Measurements from ENCODE around the gene RHOJ.
"Not testable (repeated sequence)": the region's sequence is repeated elsewhere in the genome, so short reads cannot be mapped to it uniquely, and the experiment has no call there.

RHOJ gene

DNA sequence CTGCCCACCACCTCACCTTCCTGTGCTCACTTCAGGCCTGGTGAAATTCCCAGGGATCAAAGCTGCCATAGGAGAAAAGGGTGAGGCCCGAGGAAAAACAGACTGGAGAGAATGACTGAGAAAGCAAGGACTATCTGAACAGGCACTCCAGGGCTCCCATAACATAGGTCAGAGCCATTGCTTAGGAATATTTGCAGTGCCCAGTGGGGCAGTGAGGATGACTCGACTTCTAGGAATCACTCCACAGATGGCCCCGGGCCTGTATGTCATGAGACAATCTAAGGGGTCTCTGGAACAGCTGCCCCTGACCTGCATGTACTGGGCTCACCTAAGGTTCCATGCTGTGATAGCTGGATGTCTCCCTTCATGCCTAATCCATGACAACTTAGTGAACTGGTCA lies 62.9 kb downstream of the RHOJ start:
- no peak for DNase-seq (ENCODE audit: low read depth in 2 of 2)

DNA sequence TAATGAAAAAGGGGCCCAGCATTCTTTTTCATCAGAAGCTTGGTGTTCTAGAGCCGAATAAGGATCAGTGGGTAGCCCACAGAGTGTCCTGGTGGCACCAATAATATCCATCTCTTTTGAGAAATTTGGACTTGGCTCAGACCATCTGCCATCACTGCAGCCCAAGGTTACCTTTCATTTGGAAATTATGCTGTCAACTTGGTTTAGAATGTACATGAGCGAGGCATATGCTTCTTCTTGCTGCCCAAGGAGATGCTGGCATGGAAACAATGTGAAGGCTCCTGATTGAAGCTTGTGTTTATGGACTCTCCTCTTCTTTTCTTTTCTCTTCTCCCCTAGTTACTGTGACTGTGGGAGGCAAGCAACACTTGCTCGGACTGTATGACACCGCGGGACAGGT lies 64.5 kb downstream of the RHOJ start:
- no peak for DNase-seq (ENCODE audit: low read depth in 2 of 2)

DNA sequence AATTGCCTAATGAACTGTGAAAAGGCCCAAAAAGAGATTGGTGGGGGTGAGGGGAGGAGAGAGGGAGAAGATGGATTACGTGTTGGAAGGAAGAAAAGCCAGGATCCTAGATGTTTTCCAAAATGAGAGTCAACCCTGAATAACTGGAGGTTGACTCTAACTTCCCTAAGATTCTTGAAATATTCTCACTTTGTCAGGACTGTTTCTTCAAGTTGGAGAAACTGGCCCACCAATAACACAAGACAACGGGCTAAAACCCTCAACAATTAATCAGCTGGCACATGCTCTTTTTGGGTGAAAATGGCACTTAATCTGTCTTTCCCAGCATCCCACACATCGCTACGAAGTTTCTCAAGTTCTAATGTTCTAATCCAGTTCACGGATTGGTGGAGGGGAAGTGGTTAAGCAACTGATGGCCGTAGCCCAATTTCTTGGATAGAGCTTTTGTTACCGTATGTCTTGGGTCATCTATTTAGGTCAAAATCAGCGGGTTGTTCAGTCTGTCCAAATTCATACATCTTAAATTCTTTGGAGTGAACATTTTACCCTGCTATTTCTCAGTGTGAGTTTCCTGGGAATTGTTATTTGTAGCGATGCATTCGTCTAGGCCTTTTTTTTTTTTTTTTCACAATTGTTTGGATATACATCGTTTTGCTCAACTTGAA lies 65.5 kb downstream of the RHOJ start:
- DNase-seq (ENCODE audit: low read depth in 2 of 2) = no peak

DNA sequence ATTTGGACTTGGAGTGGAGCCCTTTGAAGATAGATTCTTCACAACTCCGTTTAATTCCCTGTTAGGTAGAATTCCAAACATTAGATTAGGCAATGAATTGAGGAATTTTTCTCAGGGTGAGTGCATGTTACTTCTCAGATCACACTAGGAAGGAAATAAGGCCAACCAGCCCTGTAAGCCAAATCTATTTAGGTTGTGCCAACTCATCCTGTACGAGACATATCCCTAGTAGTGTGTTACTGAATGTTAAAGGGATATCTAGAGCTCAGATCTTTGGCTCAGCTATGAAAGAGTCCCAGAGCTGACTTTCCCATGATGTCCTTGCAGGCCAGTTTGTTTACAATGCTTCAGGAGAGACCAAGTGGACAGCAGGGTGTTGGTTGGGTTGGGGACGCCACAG lies 68.9 kb downstream of the RHOJ start:
- DNase-seq (ENCODE audit: low read depth in 2 of 2) = no peak

DNA sequence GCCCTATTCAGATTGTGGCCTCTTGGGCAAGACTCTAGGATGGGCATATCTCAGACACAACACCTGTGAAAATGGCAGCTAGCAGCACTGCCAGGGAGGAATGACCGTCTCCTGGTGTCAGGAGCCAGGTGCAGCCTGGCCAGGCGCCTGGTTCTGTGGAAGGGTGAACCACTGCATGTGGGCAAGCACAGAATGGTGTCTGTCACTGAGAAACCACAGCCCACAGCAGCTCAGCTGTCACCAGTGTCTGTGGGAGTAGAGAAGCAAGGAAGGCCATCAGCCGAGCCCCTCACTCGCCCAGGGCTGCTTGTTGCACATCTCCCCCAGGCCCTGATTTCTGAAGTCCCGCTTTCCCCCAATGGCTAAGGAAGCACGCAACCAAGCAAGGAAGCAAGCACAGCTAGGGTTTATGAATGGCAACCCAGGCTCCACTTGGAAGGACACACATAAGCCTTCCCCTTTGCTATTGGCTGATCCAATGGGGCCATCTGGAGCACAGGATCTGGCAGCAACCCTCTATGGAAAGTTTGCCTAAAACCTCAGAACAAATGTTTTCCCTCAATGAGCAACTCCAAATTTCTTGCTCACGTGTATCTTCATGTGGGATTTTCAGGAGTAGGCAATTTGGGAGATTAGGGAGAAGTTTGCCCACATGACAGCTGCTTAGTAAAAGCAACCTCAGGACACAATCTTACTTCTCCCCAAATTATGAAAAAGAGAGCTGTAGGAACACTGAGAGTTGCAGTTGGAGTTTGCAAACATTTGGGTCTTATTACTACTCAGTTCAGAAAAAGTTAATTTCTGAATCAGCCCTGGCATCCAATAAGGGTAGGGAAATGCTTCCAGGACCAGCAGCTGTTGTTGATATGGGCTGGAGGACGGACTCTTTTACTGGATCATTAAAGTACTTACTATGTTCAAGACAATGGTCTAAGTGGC lies 69.7 kb downstream of the RHOJ start:
- no peak for DNase-seq (ENCODE audit: low read depth in 2 of 2)

DNA sequence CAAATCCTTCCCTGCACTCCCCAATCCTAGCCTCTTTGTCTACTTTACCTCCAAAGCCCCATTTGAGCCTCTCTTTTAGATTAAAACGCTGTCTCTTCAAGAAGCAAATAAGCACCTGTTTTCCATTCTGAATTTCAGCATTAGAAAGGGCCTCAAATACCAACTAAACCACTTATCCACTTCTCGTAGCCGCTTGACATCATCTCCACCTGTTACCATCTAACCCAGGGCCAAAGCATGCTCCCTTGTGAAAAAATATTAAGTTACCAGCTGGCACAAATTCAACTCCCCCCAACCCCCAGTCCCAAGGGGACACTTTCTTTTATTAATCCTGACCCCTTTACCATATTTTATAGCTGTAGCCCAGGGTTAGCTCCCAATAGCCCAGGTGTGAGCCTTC lies 71.4 kb downstream of the RHOJ start:
- DNase-seq (ENCODE audit: low read depth in 2 of 2) = no peak

DNA sequence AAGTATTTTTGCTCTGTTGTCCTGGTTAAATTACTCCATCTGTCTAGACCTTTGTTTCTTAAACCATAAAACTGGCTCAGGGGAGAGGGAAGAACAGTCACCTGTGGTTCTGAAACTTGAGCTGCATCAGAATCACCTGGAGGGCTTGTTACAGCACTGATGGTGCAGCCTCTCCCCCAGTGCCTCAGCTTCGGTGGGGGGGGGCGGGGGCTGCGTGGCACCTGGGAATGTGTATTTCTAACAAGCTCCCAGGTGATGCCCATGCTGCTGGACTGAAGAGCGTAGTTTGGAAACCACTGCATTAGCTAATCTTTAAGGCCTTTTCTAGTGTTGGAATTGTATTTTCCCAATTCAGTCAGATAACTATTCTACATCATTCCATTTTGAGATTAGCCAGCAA lies 71.8 kb downstream of the RHOJ start:
- no peak for DNase-seq (ENCODE audit: low read depth in 2 of 2)

DNA sequence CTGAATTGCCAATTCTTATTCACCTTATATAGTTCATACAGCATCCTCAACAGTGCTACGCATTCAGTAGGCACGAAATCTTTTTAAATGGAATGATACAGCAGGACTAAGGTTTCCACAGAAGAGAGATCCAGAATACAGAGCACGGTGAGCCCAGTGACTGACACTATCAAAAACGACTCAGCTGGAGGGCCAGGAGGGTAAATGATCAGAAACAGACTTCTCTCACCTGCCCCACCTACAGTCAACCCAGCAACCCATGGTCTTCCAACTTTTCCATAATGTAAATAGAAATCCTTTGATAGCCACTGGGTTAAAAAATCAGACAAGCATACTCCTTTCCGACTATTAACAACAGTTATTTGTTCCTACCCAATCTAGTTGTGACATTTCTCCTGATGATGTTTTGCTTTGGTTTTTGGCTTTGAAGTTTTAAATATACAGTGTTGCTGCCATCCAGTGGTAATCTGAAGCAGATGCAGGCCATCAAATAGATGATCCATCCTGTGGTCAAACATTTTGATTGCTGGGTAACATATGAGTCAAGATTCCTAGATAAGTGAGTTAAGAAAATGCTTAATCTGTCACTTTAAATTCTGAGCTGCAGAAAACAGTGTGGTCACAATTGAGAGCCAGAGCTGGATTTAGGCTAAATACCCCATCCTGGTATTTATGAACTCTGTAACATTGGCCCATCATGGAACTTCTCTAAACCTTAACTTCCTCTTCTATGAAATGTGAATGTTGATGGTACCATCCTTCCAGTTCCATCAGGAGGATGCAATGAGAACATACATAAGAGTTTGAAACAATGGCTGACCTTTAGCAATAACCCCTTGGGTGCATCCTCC lies 72.5 kb downstream of the RHOJ start:
- no peak for DNase-seq (ENCODE audit: low read depth in 2 of 2)

DNA sequence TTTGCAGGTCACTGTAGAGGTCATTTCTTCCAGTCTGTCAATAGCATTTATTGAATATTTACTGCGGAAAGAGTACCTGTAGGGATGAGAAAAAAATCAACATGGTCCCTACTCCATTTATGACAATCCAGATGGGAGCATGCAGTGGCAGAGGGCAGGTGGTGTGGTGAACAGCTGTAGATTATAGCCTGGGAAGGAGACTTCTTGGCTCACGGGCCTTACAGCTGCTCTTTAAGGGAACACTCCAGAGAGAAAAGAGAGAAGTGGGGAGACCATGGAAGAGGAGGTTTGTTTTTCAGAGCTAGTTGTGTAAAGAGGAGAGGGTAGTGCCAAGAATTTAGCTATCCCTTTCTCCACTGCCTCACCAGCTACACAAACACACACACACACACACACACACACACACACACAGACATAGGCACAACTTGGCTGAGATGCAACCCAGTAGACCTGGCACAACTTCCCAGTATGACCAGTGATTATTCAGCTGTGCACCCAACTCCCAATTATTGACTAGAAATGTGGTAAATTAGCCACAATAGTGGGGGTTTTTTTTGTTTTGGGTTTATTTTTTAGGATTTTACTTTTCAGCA lies 73.4 kb downstream of the RHOJ start:
- DNase-seq (ENCODE audit: low read depth in 2 of 2) = no peak

DNA sequence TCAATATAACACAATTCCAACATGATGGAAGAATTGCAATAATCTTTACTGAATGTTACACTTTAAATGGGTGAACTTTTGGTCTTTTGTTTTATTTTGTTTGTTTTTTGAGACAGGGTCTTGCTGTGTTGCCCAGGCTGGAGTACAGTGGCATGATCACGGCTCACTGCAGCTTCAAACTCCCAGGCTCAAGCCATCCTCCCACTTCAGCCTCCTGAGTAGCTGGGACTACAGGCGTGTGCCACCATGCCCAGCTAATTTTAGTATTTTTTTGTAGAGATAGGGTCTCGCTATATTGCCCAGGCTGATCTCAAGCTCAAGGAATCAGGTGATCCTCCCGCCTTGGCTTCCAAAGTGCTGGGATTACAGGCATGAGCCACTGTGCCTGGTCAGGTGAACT lies 75.7 kb downstream of the RHOJ start:
- not testable (repeated sequence) for DNase-seq (ENCODE audit: low read depth in 2 of 2)

DNA sequence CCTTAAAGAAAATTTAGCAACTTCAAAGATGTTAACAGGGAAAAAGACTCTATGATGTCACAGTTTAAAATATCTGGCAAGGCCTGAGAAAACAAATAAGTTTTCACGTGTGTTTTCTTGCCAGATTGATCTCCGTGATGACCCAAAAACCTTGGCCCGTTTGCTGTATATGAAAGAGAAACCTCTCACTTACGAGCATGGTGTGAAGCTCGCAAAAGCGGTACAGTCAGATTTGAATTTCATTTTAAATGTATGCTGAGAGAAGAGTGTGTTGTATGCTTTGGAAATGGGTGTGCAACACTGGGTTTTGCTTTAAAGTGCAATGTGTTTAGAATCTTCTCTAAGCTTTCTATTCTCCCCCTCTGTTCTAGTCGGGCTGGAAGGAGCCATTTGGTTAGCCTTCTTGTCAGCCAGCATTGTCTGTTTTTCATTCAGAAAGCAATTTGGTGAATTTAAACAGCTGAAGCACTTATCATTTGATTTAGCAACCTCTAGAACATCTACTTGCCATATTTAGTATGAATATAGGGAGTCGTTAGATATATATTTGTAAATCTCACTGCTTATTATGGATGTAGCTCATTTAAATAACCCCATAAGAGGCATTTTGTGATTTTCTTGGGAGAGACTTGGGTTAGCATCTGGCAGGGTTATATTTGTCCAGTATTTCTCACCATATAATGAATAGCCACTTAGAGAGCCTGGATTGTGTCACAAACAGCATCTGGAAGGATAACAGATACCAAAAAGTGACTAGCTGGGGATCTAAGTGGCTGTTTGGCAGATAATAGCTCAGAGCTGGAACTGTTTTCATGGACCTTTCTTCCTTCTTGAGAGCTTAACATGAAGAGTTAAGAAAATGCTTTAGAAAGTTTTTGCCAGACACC lies 79.0 kb downstream of the RHOJ start:
- DNase-seq (ENCODE audit: low read depth in 2 of 2) = no peak

DNA sequence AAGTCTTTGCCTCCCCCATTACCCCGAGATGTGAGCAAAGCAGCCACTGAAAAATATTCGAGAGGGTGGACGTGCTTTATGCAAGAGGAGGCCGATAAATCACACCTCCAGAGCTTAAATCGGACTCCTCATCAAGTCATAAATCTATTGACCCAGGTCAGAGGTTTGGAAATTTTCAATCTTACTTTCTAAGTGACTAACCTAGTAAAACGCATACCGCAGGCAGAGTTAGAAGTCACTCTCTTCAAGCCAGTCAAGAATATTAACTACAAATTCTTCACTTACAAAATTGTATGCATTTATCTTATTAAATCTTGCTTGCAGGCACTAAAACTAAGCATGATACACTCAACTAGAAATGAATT lies 79.6 kb downstream of the RHOJ start:
- no peak for DNase-seq (ENCODE audit: low read depth in 2 of 2)

DNA sequence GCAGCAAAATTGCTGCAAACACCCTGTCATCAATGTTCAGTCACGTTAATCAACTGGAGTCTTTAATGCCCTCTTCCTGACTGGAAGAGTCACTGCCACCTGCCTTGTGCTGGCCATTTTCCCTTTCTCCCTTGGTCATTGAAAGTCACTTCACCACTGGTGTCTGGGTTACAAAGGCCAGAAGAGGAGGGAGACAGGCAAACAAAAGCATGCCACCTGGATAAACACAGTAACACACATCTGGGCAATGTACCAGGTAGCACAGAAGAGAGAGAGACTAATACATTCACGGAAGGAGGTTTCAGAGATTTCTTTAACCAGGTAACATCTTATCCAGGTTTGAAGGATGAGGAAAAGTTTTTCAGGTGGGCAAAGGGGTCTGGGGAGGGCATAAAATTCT lies 81.8 kb downstream of the RHOJ start:
- DNase-seq (ENCODE audit: low read depth in 2 of 2) = no peak

DNA sequence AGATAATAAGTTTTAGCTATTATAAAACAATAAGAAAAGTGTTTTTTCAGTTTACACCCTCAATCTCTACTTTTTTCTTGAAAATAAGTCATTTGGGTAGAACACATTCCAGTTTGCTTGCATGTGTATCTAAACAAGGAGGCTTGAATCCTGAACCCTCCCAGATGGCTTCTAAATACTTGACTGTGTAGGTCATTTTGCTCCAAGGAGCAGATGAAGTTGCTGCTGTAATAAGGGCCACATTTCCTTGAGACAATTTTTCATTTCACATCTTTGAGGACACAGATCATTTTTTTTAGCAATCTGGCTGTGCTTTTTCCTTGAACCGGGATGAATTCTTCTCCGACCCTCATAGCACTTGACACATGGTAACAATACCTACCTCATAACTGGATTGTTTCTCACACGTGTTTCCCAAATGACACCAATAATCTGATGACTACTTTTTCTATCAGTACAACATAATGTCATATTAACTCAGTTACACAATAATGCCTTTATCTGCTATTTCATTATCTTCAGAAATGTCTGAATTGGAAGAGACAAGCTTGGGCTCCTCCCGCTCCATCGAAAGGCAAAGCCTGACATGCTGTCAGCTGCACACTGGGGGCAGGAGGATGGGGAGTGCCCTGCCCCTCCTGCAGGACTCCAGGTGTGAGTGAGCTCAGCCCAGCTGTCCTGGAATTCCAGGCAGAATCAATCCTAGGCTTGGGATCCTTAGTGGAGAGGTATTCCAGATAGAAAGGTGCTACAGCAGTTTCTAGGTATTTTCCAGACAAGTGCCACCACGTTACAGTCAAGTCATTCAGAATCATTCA lies 83.6 kb downstream of the RHOJ start:
- DNase-seq (ENCODE audit: low read depth in 2 of 2) = no peak

DNA sequence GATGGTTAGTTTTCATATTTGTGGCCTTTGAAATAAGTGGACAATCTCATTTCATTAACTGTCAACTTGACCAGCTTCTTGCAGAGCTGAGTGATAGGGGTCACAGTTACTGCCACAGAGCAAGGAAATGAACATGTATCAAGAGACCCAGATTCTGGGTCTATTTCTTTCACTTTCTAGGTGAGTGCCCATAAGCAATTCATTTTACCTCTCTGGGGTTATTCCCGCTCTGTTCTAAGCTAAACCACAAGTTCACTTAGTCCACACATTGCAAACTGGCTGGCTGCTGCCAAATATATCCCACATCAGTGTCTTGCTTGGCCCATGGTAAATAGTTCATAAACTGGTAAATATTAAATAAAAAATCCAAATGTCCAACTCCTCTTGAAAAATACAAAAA lies 84.6 kb downstream of the RHOJ start:
- no peak for DNase-seq (ENCODE audit: low read depth in 2 of 2)

DNA sequence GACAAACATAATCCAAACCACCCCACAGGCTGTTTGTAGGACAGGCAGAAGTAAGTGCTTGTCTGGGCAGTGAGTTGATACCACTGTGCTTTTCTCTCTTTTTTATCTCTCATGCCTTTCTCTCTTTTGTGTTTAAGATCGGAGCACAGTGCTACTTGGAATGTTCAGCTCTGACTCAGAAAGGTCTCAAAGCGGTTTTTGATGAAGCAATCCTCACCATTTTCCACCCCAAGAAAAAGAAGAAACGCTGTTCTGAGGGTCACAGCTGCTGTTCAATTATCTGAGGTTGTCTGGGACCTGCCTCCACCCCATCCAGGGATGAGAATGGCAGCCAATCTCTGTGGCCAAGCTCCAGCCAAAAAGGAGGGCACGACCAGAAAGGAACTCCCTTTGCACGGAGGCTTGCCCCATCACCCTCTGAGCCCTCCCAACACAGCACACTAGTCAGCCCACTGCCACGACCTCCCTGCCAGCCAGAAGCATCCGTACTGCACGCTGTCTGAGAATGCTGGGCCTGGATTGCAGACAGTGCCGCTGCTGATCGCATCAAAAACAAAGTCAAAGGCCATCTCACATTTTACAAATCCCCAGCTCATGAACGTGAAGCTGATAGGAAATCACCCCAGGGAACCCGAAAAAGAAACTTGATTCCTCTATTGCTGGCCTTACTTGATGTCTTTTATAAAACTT lies 86.6 kb downstream of the RHOJ start:
- DNase-seq (ENCODE audit: low read depth in 2 of 2) = no peak

DNA sequence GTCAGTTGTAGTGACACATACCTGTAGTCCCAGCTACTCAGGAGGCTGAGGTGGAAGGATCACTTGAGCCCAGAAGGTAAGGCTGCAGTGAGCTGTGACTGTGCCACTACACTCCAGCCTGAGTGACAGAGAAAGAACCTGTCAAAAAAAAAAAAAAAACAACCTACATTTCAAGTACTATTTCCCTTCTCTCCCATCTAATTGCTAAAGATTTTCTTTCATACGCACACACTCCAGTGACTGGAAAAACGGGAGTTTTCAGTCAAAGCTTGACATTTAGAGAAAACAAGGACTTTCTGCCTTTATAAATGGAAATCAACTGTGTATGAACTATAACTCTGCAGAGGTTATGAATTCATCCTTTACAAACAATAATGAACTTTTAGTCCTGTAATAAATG lies 88.6 kb downstream of the RHOJ start:
- DNase-seq (ENCODE audit: low read depth in 2 of 2) = no peak

DNA sequence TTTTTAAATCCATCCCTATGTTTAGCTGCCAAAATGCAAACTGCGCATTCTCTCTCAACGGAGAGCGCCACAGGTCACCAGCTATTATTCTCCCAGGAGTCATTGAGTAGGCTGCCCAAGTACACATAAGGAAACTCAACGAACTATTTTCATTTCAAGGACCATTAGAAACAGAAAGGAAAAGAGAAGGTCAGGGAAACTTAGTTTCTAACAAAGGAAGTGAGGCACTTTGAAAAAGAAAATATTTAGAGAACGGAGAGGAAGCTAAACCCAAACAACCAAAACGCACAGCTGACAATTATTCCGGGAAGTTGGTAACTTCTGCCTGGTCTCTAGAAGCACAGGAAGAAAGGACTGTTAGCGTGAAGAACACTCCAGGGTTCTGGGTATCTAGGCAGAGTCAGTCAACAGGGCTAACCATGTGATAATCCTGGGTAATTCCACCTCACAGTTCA lies 91.0 kb downstream of the RHOJ start:
- no peak for DNase-seq (ENCODE audit: low read depth in 2 of 2)

DNA sequence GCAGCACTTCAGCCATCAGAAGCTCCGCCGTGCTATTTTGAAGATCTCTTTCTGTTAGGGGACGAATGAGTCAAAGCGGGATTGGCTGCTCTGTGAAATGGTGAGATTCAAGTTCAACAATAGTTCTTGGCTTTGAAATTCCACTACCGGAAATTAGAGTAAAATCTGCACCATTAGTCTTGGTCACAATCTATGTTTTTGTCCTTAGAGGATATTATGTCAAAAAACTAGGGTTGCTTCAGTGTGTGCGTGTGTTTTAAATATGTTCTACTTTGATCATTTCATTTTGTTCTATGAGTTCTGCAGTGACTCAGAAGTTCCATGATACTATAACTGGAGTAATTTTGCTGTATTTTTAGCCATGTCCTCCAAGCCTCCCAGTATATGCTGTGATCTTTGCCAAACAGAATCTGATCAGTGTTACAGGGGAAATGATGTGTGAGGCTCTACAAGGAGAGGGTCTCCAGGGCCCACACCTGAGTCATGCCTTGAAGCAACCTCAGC lies 91.9 kb downstream of the RHOJ start:
- no peak for DNase-seq (ENCODE audit: low read depth in 2 of 2)

All from stimulated activated CD4-positive, alpha-beta T cell treated with anti-CD3 and anti-CD28 coated beads, Interleukin-1b, Interleukin-23, amount 100 ng/mL, for 4 hours (primary cell).